H1 (cell line): ENCODE measurements around the gene IFI30. TPM values are rescaled to one million over a fixed set of nuclear protein-coding genes. Genes with fewer than 3 reads are reported as not detected.

Experiments used
- CBX5 ChIP-seq: fragments of 300-800, 300-1000 bp; sonication (generic); IDR thresholded peaks from 2 replicates; pipeline ENCODE4 v1.7.1; 2016; ENCODE audit warnings: antibody characterized with exemption, low read length, low read depth
- EGR1 ChIP-seq: IDR thresholded peaks from 2 replicates; pipeline ENCODE4 v1.6.1; 2011; ENCODE audit warnings: low read depth, low read length, borderline replicate concordance
- GTF2F1 ChIP-seq: IDR thresholded peaks from 2 replicates; pipeline ENCODE4 v1.6.1; 2012; ENCODE audit warnings: low read depth, low read length, improper control_type of control experiment, borderline replicate concordance
- NRF1 ChIP-seq: IDR thresholded peaks from 2 replicates; pipeline ENCODE4 v1.6.1; 2011; ENCODE audit warnings: mild to moderate bottlenecking, low read depth, low read length, improper control_type of control experiment
- SIRT6 ChIP-seq: IDR thresholded peaks from one replicate; pipeline ENCODE4 v1.7.1; 2012; ENCODE audit warnings: low read length, inconsistent platforms
- polyA plus RNA-seq, 7 experiments: library from polyadenylated mRNA; depleted of rRNA in 3 of 7; stranded (reverse) in 5 of 7; unstranded in 2 of 7; fragments of >200 nt in 5 of 7; fragments of 200-250 nt in 2 of 7; gene quantifications; 1 replicate in 5 of 7; 2 replicates in 1 of 7; 4 replicates in 1 of 7; pipeline versions ENCODE4 v1.2.1 to v1.2.3, GENCODE V29; 2011 to 2013; ENCODE audit warnings: missing spikeins in 2 of 7, mixed read lengths in 2 of 7
- total RNA-seq: library from RNA; stranded (reverse); fragmentation: NEBNext Ultra II Directional; extraction: Animal tissue kit (Norgen Biotek cat#: 25700); gene quantifications from 2 replicates; pipeline ENCODE4 v1.2.1, GENCODE V29; 2021
- TF ChIP-seq, protein P1 (sequence below): fragments of 300-600 bp; sonication (generic); IDR thresholded peaks from 2 replicates; pipeline ENCODE4 v1.7.1; 2012; ENCODE audit warnings: low read length, moderate library complexity, mild to moderate bottlenecking, inconsistent platforms; ENCODE audit not compliant: insufficient replicate concordance

IFI30 gene
- total and polyA plus RNA-seq, 2 of the 8 experiments (the other 6 are each of a cell fraction or from before 2014, with no cell fraction given): 28.9 to 62.4 TPM

DNA sequence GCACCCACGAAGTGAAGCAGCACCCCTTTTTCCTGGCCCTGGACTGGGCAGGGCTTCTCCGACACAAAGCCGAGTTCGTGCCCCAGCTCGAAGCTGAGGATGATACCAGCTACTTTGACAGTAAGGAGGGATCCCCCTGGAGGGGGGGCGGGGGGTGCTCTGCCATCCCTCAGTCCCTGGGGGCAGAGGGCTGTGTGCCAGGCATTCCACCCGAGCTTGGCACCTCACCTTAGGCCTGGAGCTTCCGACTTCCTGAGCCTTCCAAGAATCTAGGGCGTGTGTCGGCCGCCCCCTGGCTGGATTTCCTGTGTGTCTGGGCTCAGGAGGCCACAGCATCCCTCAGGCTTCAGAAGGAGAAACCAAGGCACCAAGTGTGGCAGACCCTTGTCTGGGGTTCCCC, 36.4 kb upstream of the IFI30 start (continued):
- TF ChIP-seq, protein P1, sequence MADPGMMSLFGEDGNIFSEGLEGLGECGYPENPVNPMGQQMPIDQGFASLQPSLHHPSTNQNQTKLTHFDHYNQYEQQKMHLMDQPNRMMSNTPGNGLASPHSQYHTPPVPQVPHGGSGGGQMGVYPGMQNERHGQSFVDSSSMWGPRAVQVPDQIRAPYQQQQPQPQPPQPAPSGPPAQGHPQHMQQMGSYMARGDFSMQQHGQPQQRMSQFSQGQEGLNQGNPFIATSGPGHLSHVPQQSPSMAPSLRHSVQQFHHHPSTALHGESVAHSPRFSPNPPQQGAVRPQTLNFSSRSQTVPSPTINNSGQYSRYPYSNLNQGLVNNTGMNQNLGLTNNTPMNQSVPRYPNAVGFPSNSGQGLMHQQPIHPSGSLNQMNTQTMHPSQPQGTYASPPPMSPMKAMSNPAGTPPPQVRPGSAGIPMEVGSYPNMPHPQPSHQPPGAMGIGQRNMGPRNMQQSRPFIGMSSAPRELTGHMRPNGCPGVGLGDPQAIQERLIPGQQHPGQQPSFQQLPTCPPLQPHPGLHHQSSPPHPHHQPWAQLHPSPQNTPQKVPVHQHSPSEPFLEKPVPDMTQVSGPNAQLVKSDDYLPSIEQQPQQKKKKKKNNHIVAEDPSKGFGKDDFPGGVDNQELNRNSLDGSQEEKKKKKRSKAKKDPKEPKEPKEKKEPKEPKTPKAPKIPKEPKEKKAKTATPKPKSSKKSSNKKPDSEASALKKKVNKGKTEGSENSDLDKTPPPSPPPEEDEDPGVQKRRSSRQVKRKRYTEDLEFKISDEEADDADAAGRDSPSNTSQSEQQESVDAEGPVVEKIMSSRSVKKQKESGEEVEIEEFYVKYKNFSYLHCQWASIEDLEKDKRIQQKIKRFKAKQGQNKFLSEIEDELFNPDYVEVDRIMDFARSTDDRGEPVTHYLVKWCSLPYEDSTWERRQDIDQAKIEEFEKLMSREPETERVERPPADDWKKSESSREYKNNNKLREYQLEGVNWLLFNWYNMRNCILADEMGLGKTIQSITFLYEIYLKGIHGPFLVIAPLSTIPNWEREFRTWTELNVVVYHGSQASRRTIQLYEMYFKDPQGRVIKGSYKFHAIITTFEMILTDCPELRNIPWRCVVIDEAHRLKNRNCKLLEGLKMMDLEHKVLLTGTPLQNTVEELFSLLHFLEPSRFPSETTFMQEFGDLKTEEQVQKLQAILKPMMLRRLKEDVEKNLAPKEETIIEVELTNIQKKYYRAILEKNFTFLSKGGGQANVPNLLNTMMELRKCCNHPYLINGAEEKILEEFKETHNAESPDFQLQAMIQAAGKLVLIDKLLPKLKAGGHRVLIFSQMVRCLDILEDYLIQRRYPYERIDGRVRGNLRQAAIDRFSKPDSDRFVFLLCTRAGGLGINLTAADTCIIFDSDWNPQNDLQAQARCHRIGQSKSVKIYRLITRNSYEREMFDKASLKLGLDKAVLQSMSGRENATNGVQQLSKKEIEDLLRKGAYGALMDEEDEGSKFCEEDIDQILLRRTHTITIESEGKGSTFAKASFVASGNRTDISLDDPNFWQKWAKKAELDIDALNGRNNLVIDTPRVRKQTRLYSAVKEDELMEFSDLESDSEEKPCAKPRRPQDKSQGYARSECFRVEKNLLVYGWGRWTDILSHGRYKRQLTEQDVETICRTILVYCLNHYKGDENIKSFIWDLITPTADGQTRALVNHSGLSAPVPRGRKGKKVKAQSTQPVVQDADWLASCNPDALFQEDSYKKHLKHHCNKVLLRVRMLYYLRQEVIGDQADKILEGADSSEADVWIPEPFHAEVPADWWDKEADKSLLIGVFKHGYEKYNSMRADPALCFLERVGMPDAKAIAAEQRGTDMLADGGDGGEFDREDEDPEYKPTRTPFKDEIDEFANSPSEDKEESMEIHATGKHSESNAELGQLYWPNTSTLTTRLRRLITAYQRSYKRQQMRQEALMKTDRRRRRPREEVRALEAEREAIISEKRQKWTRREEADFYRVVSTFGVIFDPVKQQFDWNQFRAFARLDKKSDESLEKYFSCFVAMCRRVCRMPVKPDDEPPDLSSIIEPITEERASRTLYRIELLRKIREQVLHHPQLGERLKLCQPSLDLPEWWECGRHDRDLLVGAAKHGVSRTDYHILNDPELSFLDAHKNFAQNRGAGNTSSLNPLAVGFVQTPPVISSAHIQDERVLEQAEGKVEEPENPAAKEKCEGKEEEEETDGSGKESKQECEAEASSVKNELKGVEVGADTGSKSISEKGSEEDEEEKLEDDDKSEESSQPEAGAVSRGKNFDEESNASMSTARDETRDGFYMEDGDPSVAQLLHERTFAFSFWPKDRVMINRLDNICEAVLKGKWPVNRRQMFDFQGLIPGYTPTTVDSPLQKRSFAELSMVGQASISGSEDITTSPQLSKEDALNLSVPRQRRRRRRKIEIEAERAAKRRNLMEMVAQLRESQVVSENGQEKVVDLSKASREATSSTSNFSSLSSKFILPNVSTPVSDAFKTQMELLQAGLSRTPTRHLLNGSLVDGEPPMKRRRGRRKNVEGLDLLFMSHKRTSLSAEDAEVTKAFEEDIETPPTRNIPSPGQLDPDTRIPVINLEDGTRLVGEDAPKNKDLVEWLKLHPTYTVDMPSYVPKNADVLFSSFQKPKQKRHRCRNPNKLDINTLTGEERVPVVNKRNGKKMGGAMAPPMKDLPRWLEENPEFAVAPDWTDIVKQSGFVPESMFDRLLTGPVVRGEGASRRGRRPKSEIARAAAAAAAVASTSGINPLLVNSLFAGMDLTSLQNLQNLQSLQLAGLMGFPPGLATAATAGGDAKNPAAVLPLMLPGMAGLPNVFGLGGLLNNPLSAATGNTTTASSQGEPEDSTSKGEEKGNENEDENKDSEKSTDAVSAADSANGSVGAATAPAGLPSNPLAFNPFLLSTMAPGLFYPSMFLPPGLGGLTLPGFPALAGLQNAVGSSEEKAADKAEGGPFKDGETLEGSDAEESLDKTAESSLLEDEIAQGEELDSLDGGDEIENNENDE: no peak
- TF ChIP-seq GTF2F1 (no peak), EGR1 (no peak), CBX5 (no peak), NRF1 (no peak), SIRT6 (no peak)
